ENCODE data around the gene ABR. TPM values are rescaled to one million over a fixed set of nuclear protein-coding genes. Genes with fewer than 3 reads are reported as not detected.

Gene ABR
- total RNA-seq, 1 experiment from 2014 or later: 172 TPM

- intact Hi-C loops (cut with micrococcal nuclease; ENCODE audit: unreplicated experiment) (no loop called here), in situ Hi-C loops (cut with HindIII; ENCODE audit: low pct_unique_long_range_greater_than_20kb, low sequenced_read_pairs) (no loop called here)
- Histone ChIP-seq H3K9me3 (ENCODE audit: control insufficient read depth, insufficient read depth, low read depth, low read length) (peaks cover 1% of the 10 kb centered on the region; the same call in 1 of the 2 replicates), H3K27me3 (ENCODE audit: control insufficient read depth, insufficient read depth, low read length) (no peaks in the 10 kb centered on the region), H3K27ac (ENCODE audit: low read length) (no peak overlapping the region), H3K4me1 (ENCODE audit: control insufficient read depth, insufficient read depth, low read length) (no peaks in the 10 kb centered on the region), H3K36me3 (ENCODE audit: control insufficient read depth, insufficient read depth, low read length) (peaks cover 7% of the 10 kb centered on the region), H3K4me3 (ENCODE audit: low read depth in 2 of 2, low read length in 2 of 2) (no peak overlapping the region)
- ATAC-seq: peak; percentile 92
- CTCF ChIA-PET: no interaction called here
- POLR2A ChIA-PET: no interaction called here
- no TSS peak for BruUV-seq (replicated peaks)
- DNase-seq (ENCODE audit: low read depth, low spot score): peak; percentile 92
- TF ChIP-seq TCF7L2 (IDR thresholded peaks at IDR 0.05; ENCODE audit: low read depth, low read length) (no peak), SIN3A (IDR thresholded peaks at IDR 0.05; ENCODE audit: borderline replicate concordance, insufficient read depth, low read depth, low read length) (no peak), POLR2AphosphoS5 (IDR thresholded peaks at IDR 0.05; ENCODE audit: low read depth, low read length) (no peak)
- TF ChIP-seq, protein P1, sequence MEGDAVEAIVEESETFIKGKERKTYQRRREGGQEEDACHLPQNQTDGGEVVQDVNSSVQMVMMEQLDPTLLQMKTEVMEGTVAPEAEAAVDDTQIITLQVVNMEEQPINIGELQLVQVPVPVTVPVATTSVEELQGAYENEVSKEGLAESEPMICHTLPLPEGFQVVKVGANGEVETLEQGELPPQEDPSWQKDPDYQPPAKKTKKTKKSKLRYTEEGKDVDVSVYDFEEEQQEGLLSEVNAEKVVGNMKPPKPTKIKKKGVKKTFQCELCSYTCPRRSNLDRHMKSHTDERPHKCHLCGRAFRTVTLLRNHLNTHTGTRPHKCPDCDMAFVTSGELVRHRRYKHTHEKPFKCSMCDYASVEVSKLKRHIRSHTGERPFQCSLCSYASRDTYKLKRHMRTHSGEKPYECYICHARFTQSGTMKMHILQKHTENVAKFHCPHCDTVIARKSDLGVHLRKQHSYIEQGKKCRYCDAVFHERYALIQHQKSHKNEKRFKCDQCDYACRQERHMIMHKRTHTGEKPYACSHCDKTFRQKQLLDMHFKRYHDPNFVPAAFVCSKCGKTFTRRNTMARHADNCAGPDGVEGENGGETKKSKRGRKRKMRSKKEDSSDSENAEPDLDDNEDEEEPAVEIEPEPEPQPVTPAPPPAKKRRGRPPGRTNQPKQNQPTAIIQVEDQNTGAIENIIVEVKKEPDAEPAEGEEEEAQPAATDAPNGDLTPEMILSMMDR (IDR thresholded peaks at IDR 0.05): no peak
- TF ChIP-seq, protein P2, sequence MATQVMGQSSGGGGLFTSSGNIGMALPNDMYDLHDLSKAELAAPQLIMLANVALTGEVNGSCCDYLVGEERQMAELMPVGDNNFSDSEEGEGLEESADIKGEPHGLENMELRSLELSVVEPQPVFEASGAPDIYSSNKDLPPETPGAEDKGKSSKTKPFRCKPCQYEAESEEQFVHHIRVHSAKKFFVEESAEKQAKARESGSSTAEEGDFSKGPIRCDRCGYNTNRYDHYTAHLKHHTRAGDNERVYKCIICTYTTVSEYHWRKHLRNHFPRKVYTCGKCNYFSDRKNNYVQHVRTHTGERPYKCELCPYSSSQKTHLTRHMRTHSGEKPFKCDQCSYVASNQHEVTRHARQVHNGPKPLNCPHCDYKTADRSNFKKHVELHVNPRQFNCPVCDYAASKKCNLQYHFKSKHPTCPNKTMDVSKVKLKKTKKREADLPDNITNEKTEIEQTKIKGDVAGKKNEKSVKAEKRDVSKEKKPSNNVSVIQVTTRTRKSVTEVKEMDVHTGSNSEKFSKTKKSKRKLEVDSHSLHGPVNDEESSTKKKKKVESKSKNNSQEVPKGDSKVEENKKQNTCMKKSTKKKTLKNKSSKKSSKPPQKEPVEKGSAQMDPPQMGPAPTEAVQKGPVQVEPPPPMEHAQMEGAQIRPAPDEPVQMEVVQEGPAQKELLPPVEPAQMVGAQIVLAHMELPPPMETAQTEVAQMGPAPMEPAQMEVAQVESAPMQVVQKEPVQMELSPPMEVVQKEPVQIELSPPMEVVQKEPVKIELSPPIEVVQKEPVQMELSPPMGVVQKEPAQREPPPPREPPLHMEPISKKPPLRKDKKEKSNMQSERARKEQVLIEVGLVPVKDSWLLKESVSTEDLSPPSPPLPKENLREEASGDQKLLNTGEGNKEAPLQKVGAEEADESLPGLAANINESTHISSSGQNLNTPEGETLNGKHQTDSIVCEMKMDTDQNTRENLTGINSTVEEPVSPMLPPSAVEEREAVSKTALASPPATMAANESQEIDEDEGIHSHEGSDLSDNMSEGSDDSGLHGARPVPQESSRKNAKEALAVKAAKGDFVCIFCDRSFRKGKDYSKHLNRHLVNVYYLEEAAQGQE (IDR thresholded peaks at IDR 0.05; ENCODE audit: insufficient read depth in 1 of 2, low read depth in 2 of 2, low read length in 1 of 2): no peak
Measured at GRCh38 chr17:1060991-1061390, 118.8 kb downstream of the ABR start.

- BruUV-seq (replicated peaks): no TSS peak
- DNase-seq (ENCODE audit: low read depth, low spot score) (no peak), ATAC-seq (no peak)
- POLR2A ChIA-PET: no interaction called here
- no peaks in the 10 kb centered on the region for H3K9me3 ChIP-seq (ENCODE audit: control insufficient read depth, insufficient read depth, low read depth, low read length)
- peaks cover 8% of the 10 kb centered on the region for H3K36me3 ChIP-seq (ENCODE audit: control insufficient read depth, insufficient read depth, low read length)
- CTCF ChIA-PET: no interaction called here
- intact Hi-C loops (cut with micrococcal nuclease; ENCODE audit: unreplicated experiment) (no loop called here), in situ Hi-C loops (cut with HindIII; ENCODE audit: low pct_unique_long_range_greater_than_20kb, low sequenced_read_pairs) (no loop called here)
- H3K27ac ChIP-seq (ENCODE audit: low read length): no peak overlapping the region
- no peaks in the 10 kb centered on the region for H3K27me3 ChIP-seq (ENCODE audit: control insufficient read depth, insufficient read depth, low read length)
- TF ChIP-seq TCF7L2 (IDR thresholded peaks at IDR 0.05; ENCODE audit: low read depth, low read length) (no peak), SIN3A (IDR thresholded peaks at IDR 0.05; ENCODE audit: borderline replicate concordance, insufficient read depth, low read depth, low read length) (no peak), POLR2AphosphoS5 (IDR thresholded peaks at IDR 0.05; ENCODE audit: low read depth, low read length) (no peak)
- TF ChIP-seq, protein P2 (IDR thresholded peaks at IDR 0.05; ENCODE audit: insufficient read depth in 1 of 2, low read depth in 2 of 2, low read length in 1 of 2): no peak
- TF ChIP-seq, protein P1 (IDR thresholded peaks at IDR 0.05): no peak
- H3K4me1 ChIP-seq (ENCODE audit: control insufficient read depth, insufficient read depth, low read length): no peaks in the 10 kb centered on the region
- H3K4me3 ChIP-seq (ENCODE audit: low read depth in 2 of 2, low read length in 2 of 2): no peak overlapping the region
Measured at GRCh38 chr17:1059131-1059795, 120.5 kb downstream of the ABR start.
